SH-SY5Y (cell line): Measurements from ENCODE around the gene ANKFY1.

Experiments used
- GATA2 ChIP-seq: IDR thresholded peaks from 2 replicates; pipeline ENCODE4 v1.6.1; 2011; ENCODE audit warnings: mild to moderate bottlenecking, low read depth, low read length
- GATA3 ChIP-seq: IDR thresholded peaks from 2 replicates; pipeline ENCODE4 v1.6.1; 2011; ENCODE audit warnings: low read depth, mild to moderate bottlenecking, low read length, moderate library complexity

ANKFY1 gene

DNA sequence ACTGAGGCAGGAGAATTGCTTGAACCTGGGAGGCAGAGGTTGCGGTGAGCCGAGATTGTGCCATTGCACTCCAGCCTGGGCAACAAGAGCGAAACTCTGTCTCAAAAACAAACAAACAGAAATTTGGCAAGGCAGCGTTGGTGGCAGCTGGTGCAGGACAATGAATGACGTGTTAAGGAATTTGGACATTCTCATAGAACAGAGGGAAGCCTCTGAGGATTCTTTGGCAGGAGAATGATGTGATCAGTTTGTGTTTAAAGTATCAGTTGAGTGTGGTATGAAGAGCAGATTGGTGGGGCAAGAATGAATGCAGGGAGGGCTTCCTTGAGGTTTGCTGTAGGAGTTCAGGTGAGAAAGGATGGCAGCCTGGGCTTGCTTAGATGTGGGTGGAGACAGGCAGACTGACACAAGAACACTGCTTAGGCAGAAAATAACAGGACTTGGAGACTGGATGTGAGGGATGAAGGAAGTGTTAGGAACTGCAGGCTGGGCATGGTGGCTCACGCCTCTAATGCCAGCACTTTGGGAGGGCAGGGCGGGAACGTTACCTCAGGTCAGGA, 115.9 kb downstream of the ANKFY1 start:
- TF ChIP-seq GATA2 (no peak), GATA3 (no peak)

DNA sequence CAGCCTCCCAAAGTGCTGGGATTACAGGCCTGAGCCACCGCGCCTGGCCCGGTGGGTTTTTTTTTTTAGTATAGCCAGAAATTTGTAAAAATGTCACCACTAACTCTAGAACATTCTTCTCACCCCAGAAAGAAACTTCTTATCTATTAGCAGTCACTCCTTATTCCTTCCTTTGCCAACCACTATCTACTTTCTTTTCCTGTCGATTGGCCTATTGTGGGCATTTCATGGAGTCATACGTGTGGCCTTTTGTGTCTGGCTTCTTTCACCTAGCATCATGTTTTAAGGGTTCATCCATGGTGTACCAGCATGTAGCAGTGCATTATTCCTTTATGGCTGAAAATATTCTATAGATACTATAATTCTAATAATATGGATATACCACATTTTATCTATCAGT, 117.1 kb downstream of the ANKFY1 start:
- no peak for TF ChIP-seq GATA3
- TF ChIP-seq GATA2, result no peak

- no peak for TF ChIP-seq GATA2
- no peak for TF ChIP-seq GATA3
Observed at GRCh38 chr17:4144422-4144747, 119.4 kb downstream of the ANKFY1 start.

DNA sequence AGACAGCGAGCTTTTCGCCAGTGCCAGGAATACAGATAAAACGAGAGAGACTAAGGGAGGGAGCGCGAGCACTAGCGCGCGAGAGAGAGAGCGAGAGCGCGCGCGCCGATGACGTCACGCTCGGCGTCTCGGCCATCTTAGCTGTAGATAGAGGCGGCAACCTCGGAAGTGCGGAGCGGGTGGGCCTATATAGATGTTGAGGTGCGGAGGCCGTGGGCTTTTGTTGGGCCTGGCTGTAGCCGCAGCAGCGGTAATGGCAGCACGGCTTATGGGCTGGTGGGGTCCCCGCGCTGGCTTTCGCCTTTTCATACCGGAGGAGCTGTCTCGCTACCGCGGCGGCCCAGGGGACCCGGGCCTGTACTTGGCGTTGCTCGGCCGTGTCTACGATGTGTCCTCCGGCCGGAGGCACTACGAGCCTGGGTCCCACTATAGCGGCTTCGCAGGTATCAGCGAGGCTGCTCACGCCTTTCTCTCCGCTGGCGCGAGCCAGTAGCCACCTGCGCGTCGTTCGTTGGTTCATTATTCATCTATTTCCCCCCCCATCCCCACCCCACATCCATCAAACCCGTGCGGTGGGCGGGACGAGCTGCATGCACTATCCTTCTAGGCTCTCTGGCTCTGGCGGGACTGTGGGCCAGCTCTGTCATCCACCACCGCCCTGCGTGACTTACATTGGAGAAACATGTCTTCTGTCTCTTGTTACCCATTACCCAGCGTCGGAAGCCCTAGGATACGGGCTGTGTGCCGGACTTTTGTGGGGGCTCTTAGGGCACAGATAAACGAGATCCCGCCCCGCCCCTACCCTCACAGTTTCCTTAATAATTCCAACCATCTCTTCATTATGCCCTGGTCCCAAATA, 120.0 kb downstream of the ANKFY1 start:
- no peak for TF ChIP-seq GATA2
- no peak for TF ChIP-seq GATA3

DNA sequence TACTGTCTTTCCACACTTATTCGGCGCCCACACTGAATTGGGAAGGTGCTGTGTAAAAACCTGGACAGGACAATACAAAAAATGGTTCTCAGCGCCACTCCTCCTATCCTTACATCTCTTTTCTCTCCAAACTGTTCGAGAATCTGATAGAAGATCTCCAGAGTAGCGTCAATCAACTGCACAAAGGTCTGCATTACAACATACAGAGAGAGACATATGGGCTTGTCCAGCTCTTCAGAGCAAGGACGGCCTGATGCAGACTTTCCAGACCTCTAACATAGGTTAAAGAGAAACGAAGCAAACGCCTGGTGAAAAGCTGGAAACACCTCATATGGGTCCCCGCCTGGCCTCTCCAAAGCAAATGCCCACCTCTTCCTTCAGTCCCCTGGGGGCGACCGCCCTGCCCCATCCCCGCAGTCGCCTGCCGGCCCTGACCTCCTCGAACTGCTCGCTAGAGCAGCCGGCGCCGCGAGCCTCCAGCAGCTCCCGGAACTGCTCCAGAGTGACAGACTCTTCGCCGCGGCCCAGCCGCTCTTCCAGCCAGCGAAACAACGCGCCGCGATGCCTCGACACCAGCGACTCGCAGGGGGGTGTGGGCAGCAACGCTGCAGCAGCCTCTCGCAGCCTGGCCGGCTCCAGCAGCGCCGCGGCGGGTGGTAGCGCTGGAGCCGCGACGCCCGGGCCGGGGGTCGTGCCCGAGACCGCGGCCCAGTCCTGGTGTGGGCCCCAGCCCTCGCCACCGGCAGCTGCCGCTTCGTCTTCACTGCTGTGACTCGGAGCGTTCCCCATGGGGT, 121.5 kb downstream of the ANKFY1 start:
- no peak for TF ChIP-seq GATA2

DNA sequence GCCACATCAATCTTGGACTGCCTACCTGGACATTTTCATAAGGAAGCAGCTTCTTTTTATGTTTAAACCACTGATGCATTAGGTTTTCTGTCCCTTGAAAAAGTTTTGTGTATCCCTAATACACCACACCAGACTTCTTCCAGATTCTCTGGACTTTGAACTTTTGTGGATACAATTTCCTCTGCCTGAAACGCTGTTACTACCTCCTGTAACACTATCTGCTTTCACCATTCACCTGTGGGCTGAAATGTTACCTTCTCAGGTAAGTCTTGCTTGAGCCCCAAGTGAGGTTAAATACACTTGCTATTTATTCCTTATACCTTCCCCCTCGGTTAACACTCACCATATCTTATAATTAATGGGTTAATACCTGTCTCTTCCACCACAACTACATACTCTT, 123.7 kb downstream of the ANKFY1 start:
- TF ChIP-seq GATA2, result no peak
- no peak for TF ChIP-seq GATA3

GRCh38 chr17:4136373-4136772, 127.4 kb downstream of the ANKFY1 start:
- TF ChIP-seq GATA2 (no peak), GATA3 (no peak)

GRCh38 chr17:4135489-4135888, 128.3 kb downstream of the ANKFY1 start:
- TF ChIP-seq GATA3 (no peak), GATA2 (no peak)

DNA sequence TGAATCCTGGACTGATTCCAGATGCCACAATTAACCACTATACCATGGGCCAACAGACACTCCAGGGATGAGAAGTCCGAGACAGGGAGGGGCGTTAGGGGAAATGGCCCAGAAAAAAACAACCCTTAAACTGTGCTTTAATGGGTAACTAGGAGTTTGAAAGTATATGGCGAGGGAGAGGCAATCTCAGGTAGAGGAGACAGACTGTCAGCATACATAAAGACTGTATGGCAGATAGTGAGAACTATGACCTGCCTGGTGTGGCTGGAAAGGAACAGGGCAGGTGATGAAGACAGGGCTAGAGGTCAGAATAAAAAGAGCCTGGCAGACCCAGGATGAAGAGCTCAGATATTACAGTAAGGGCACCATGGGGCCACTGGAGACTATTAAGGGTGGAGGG, 129.1 kb downstream of the ANKFY1 start:
- no peak for TF ChIP-seq GATA2
- TF ChIP-seq GATA3, result no peak

- TF ChIP-seq GATA3, result no peak
- TF ChIP-seq GATA2, result no peak
Observed at GRCh38 chr17:4130715-4131114, 133.1 kb downstream of the ANKFY1 start.

GRCh38 chr17:4127555-4127954, 136.2 kb downstream of the ANKFY1 start:
- TF ChIP-seq GATA2, result no peak
- TF ChIP-seq GATA3, result no peak

GRCh38 chr17:4125552-4125951, 138.2 kb downstream of the ANKFY1 start:
- no peak for TF ChIP-seq GATA2
- no peak for TF ChIP-seq GATA3

GRCh38 chr17:4124999-4125398, 138.8 kb downstream of the ANKFY1 start:
- no peak for TF ChIP-seq GATA2
- no peak for TF ChIP-seq GATA3

DNA sequence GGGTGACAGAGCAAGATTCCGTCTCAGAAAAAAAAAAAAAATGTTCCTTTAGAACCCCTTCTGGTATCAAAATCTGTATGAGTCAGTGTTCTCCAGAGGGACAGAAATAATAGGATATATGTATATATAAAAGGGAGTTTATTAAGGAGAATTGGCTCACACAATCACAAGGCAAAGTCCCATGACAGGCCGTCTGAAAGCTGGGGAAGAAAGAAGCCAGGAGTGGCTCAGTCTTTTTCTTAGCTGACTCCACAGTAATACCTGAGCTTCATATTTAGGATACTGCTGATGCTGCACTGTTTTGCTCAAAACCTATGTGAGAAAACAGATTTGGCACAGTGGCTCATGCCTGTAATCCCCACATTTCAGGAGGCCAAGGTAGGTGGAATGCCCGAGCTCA, 143.4 kb downstream of the ANKFY1 start:
- TF ChIP-seq GATA2, result no peak
- TF ChIP-seq GATA3, result no peak

DNA sequence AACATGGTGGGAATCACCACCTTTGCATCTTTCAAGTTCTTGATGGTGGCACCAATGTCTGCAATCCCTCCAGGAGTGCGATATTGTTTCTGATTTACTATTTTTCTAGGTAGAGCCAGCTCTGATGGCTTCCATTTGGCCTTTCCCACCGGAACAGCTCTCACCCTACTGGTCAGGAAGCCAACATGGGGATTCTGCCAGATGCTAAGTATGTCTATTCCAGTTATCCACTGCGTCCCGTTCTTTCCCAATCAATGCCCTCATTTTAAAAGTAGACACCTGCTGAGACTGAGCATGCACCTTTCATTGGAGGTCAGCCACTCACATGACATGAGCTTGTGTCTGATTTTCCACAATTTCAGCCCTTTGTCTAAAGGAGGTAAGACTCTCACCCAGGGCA, 144.5 kb downstream of the ANKFY1 start:
- TF ChIP-seq GATA2 (no peak), GATA3 (no peak)
